ENCODE data around the gene INTS1. TPM values are rescaled to one million over a fixed set of nuclear protein-coding genes. Genes with fewer than 3 reads are reported as not detected.

INTS1 gene
- polyA plus RNA-seq, 12 donors: 23.9 to 55.2 (median 35.1) TPM; not detected in 1

GRCh38 chr7:1542841-1543747 lies 38.9 kb upstream of the INTS1 start:
- DNase-seq: no peak

GRCh38 chr7:1542329-1542728 lies 38.1 kb upstream of the INTS1 start:
- no peak for DNase-seq

GRCh38 chr7:1541431-1542162 lies 37.4 kb upstream of the INTS1 start:
- DNase-seq: no peak

GRCh38 chr7:1540776-1541271 lies 36.6 kb upstream of the INTS1 start:
- DNase-seq: no peak

GRCh38 chr7:1539882-1540775 lies 35.9 kb upstream of the INTS1 start:
- no peak for DNase-seq

- DNase-seq: no peak
These were observed 35.1 kb upstream of the INTS1 start for GRCh38 chr7:1539181-1539881.

GRCh38 chr7:1538544-1539180 lies 34.5 kb upstream of the INTS1 start:
- DNase-seq: no peak

GRCh38 chr7:1537535-1538412 lies 33.6 kb upstream of the INTS1 start:
- DNase-seq: peak; percentile 82

GRCh38 chr7:1536743-1537534 lies 32.8 kb upstream of the INTS1 start:
- DNase-seq: peak; percentile 93

GRCh38 chr7:1536455-1536742 lies 32.2 kb upstream of the INTS1 start:
- no peak for DNase-seq

GRCh38 chr7:1535701-1536454 lies 31.7 kb upstream of the INTS1 start:
- DNase-seq: no peak

GRCh38 chr7:1535100-1535458 lies 30.9 kb upstream of the INTS1 start:
- no peak for DNase-seq

GRCh38 chr7:1534330-1535099 lies 30.3 kb upstream of the INTS1 start:
- no peak for DNase-seq

- no peak for DNase-seq
These were observed 29.5 kb upstream of the INTS1 start for GRCh38 chr7:1533547-1534329.

- DNase-seq: no peak
These were observed 29.0 kb upstream of the INTS1 start for GRCh38 chr7:1533255-1533546.

GRCh38 chr7:1532456-1533254 lies 28.5 kb upstream of the INTS1 start:
- peak; percentile 68 for DNase-seq

All from muscle of arm (tissue), 12 donors.